ENCODE data around the gene FIBIN. TPM values are rescaled to one million over a fixed set of nuclear protein-coding genes. Genes with fewer than 3 reads are reported as not detected.

FIBIN gene
- total RNA-seq = 2.9 and 12.5 TPM in 2 replicates

GRCh38 chr11:26993965-26994457 is at the start of gene FIBIN:
TSS of gene FIBIN (plus strand) at chr11:26994112. CDS start at chr11:26994527, 415 bp downstream.

GRCh38 chr11:27040302-27041115 is 46.6 kb downstream of the FIBIN start, which contains the start of gene BBOX1:
TSS of gene BBOX1 (plus strand) at chr11:27040815. CDS start at chr11:27055431, 14,616 bp downstream.

Other genes with a start within 250 kb of the FIBIN start
- not detected in 2 replicates for gene BBOX1, start 46.7 kb downstream of the FIBIN start, total RNA-seq